H1 (cell line): ENCODE measurements around the gene BIK. TPM values are rescaled to one million over a fixed set of nuclear protein-coding genes. Genes with fewer than 3 reads are reported as not detected.

Source experiments
- CHD7 ChIP-seq: fragments of 300-600 bp; sonication (generic); IDR thresholded peaks from 2 replicates; pipeline ENCODE4 v1.7.1; 2012; ENCODE audit warnings: low read length, moderate library complexity, mild to moderate bottlenecking, inconsistent platforms; ENCODE audit not compliant: insufficient replicate concordance
- HDAC2 ChIP-seq, 2 experiments: fragments of 300-600 bp in 1 of 2; sonication (generic) in 1 of 2; IDR thresholded peaks; 2 replicates each; pipeline ENCODE4 v1.6.1; 2011 to 2012; ENCODE audit warnings: low read depth in 2 of 2, low read length in 2 of 2, mild to moderate bottlenecking in 2 of 2, moderate library complexity in 2 of 2, borderline replicate concordance in 1 of 2, inconsistent platforms in 1 of 2
- polyA plus RNA-seq, 7 experiments: library from polyadenylated mRNA; depleted of rRNA in 3 of 7; stranded (reverse) in 5 of 7; unstranded in 2 of 7; fragments of >200 nt in 5 of 7; fragments of 200-250 nt in 2 of 7; gene quantifications; 1 replicate in 5 of 7; 2 replicates in 1 of 7; 4 replicates in 1 of 7; pipeline versions ENCODE4 v1.2.1 to v1.2.3, GENCODE V29; 2011 to 2013; ENCODE audit warnings: missing spikeins in 2 of 7, mixed read lengths in 2 of 7
- total RNA-seq: library from RNA; stranded (reverse); fragmentation: NEBNext Ultra II Directional; extraction: Animal tissue kit (Norgen Biotek cat#: 25700); gene quantifications from 2 replicates; pipeline ENCODE4 v1.2.1, GENCODE V29; 2021

BIK gene
- total and polyA plus RNA-seq, 2 of the 8 experiments (the other 6 are each of a cell fraction or from before 2014, with no cell fraction given): 3.3 to 5.5 TPM

GRCh38 chr22:43134553-43134952 is 24.0 kb downstream of the BIK start (continued):
- TF ChIP-seq CHD7 (no peak), HDAC2 (IDR thresholded peaks at IDR 0.05; ENCODE audit: borderline replicate concordance in 1 of 2, low read depth in 2 of 2, low read length in 2 of 2) (no peak)
